Ishikawa (cell line): ENCODE measurements around the gene MYH7B.

Experiments used
- CEBPB ChIP-seq: IDR thresholded peaks from 2 replicates; pipeline ENCODE4 v1.6.1; 2012
- CREB1 ChIP-seq: IDR thresholded peaks from 2 replicates; pipeline ENCODE4 v1.6.1; 2012; ENCODE audit warnings: low read depth
- EGR1 ChIP-seq: IDR thresholded peaks from 2 replicates; pipeline ENCODE4 v1.6.1; 2012
- EP300 ChIP-seq: IDR thresholded peaks from 2 replicates; pipeline ENCODE4 v1.6.1; 2012; ENCODE audit warnings: borderline replicate concordance
- FOXM1 ChIP-seq: IDR thresholded peaks from 2 replicates; pipeline ENCODE4 v1.6.1; 2012; ENCODE audit warnings: low read depth, borderline replicate concordance
- RAD21 ChIP-seq: IDR thresholded peaks from 2 replicates; pipeline ENCODE4 v1.6.1; 2012; ENCODE audit warnings: low read depth
- TAF1 ChIP-seq: IDR thresholded peaks from 2 replicates; pipeline ENCODE4 v1.6.1; 2012; ENCODE audit warnings: low read depth, mild to moderate bottlenecking
- TCF12 ChIP-seq: IDR thresholded peaks from 2 replicates; pipeline ENCODE4 v1.6.1; 2012; ENCODE audit warnings: low read depth
- TEAD4 ChIP-seq: IDR thresholded peaks from 2 replicates; pipeline ENCODE4 v1.6.1; 2012
- YY1 ChIP-seq: IDR thresholded peaks from 2 replicates; pipeline ENCODE4 v1.6.1; 2012; ENCODE audit warnings: low read depth
- ZBTB7A ChIP-seq: IDR thresholded peaks from 2 replicates; pipeline ENCODE4 v1.6.1; 2012; ENCODE audit warnings: low read depth
- TF ChIP-seq, protein P1 (sequence below): IDR thresholded peaks from 2 replicates; pipeline ENCODE4 v1.6.1; 2012; ENCODE audit warnings: low read depth, mild to moderate bottlenecking
- TF ChIP-seq, protein P2 (sequence below): IDR thresholded peaks from 2 replicates; pipeline ENCODE4 v1.6.1; 2012
- TF ChIP-seq, protein P3 (sequence below): IDR thresholded peaks from 2 replicates; pipeline ENCODE4 v1.6.1; 2012

DNA sequence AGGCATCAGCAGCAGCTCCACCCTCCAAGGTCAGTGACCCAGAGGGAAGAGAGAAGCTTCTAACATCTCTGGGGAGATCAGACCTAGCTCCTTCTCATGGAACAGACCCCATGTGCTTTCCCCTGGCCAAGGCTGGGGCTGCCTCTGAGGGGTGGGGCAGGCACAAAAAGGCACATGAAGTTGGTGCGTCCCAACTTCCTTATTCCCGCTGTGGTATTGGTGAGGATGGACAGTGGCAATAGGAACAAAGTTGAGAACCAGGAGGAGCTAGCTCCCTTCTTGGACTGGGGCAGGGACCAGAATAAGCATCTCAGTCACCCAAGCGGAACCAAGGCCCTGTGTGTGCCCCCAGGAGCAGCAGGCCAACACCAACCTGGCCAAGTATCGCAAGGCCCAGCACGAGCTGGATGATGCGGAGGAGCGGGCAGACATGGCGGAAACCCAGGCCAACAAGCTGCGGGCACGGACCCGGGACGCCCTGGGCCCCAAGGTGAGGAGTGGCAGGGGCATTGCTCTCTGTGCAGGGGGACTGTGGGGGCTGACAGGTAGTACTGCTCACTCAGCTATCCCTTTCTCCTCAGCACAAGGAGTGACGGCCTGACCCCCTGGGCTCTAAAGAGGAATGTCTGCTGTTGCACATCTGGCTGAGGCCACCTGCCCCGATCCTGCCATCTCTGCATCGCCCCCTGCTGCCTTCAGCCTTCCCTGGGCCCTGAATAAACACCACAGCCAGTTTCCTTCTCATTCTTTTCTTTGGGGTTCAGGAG lies 46.1 kb downstream of the MYH7B start:
- TF ChIP-seq FOXM1 (no peak), CREB1 (no peak), EP300 (no peak), YY1 (no peak), RAD21 (peak; percentile 24; the same call in 1 of the 2 replicates), TEAD4 (no peak), EGR1 (no peak), ZBTB7A (no peak), TCF12 (no peak), TAF1 (no peak), CEBPB (no peak)
- TF ChIP-seq, protein P1, sequence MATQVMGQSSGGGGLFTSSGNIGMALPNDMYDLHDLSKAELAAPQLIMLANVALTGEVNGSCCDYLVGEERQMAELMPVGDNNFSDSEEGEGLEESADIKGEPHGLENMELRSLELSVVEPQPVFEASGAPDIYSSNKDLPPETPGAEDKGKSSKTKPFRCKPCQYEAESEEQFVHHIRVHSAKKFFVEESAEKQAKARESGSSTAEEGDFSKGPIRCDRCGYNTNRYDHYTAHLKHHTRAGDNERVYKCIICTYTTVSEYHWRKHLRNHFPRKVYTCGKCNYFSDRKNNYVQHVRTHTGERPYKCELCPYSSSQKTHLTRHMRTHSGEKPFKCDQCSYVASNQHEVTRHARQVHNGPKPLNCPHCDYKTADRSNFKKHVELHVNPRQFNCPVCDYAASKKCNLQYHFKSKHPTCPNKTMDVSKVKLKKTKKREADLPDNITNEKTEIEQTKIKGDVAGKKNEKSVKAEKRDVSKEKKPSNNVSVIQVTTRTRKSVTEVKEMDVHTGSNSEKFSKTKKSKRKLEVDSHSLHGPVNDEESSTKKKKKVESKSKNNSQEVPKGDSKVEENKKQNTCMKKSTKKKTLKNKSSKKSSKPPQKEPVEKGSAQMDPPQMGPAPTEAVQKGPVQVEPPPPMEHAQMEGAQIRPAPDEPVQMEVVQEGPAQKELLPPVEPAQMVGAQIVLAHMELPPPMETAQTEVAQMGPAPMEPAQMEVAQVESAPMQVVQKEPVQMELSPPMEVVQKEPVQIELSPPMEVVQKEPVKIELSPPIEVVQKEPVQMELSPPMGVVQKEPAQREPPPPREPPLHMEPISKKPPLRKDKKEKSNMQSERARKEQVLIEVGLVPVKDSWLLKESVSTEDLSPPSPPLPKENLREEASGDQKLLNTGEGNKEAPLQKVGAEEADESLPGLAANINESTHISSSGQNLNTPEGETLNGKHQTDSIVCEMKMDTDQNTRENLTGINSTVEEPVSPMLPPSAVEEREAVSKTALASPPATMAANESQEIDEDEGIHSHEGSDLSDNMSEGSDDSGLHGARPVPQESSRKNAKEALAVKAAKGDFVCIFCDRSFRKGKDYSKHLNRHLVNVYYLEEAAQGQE: no peak
- TF ChIP-seq, protein P2, sequence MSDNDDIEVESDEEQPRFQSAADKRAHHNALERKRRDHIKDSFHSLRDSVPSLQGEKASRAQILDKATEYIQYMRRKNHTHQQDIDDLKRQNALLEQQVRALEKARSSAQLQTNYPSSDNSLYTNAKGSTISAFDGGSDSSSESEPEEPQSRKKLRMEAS: no peak
- TF ChIP-seq, protein P3, sequence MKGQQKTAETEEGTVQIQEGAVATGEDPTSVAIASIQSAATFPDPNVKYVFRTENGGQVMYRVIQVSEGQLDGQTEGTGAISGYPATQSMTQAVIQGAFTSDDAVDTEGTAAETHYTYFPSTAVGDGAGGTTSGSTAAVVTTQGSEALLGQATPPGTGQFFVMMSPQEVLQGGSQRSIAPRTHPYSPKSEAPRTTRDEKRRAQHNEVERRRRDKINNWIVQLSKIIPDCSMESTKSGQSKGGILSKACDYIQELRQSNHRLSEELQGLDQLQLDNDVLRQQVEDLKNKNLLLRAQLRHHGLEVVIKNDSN: no peak
